Mesenteric fat pad (tissue), 1 donor: ENCODE measurements around the gene TSPY8. TPM values are rescaled to one million over a fixed set of nuclear protein-coding genes. Genes with fewer than 3 reads are reported as not detected.
"Not testable (repeated sequence)": the region's sequence is repeated elsewhere in the genome, so short reads cannot be mapped to it uniquely, and the experiment has no call there.

Source experiments
- DNase-seq: peaks from one replicate; pipeline ENCODE4 v3.0.0-alpha.2; 2020; ENCODE audit warnings: low spot score
- long read RNA-seq: library from polyadenylated mRNA; unstranded; transcript quantifications from one replicate; pipeline ENCODE4 v2.0.0, GENCODE V29; 2020
- total RNA-seq: library from RNA; stranded (reverse); fragmentation: NEBNext Ultra II Directional; extraction: Animal tissue kit (Norgen Biotek cat#: 25700); gene quantifications from one replicate; pipeline ENCODE4 v1.2.1, GENCODE V29; 2021
- donor health status: DM: yes; HTN: yes; CAD: no.

The TSPY8 gene
- total RNA-seq: not detected
- long read RNA-seq: 0 reads

- not testable (repeated sequence) for DNase-seq
Measured at GRCh38 chrY:9357497-9357896, at the start of gene TSPY8. Gene TSPY8, plus strand, starts transcription at chrY:9357797. Its CDS starts 46 bp downstream, at chrY:9357843.

GRCh38 chrY:9320996-9321395 lies 36.6 kb upstream of the TSPY8 start:
- no peak for DNase-seq

- DNase-seq: not testable (repeated sequence)
Measured at GRCh38 chrY:9337164-9337563, 20.4 kb upstream of the TSPY8 start, which contains the start of gene TSPY4. Gene TSPY4, plus strand, starts transcription at chrY:9337464. Its CDS starts 46 bp downstream, at chrY:9337510.

GRCh38 chrY:9396527-9396926 lies 38.9 kb downstream of the TSPY8 start:
- DNase-seq: not testable (repeated sequence)

GRCh38 chrY:9398121-9398520 lies 40.5 kb downstream of the TSPY8 start, which contains the start of gene TSPY3:
Gene TSPY3, plus strand, starts transcription at chrY:9398421. Its CDS starts 46 bp downstream, at chrY:9398467.
- DNase-seq: not testable (repeated sequence)

Other genes starting within 250 kb of the TSPY8 start
- gene TSPY4, start 20.3 kb upstream of the TSPY8 start, total RNA-seq: not detected
- gene TSPY3, start 40.6 kb downstream of the TSPY8 start, total RNA-seq: not detected
- gene TSPY1, start 109.2 kb downstream of the TSPY8 start, total RNA-seq: not detected
- not detected for gene TSPY9, start 129.5 kb downstream of the TSPY8 start, total RNA-seq
- not detected for gene TSPY10, start 170.1 kb downstream of the TSPY8 start, total RNA-seq